Nephron (organoid): ENCODE results near the gene OR2L2.

Experiments used
- H3K27ac Mint-ChIP-seq, 3 experiments: 2 replicates each; pipeline ENCODE4 v1.8.0; 2020; ENCODE audit warnings: mixed read lengths in 3 of 3, mild to moderate bottlenecking in 2 of 3, moderate library complexity in 1 of 3
- H3K27me3 Mint-ChIP-seq: 2 replicates; pipeline ENCODE4 v1.8.0; 2021; ENCODE audit warnings: low read depth, mild to moderate bottlenecking, moderate library complexity, mixed read lengths
- H3K36me3 Mint-ChIP-seq: 2 replicates; pipeline ENCODE4 v1.8.0; 2020; ENCODE audit warnings: low read depth, mixed read lengths
- H3K4me1 Mint-ChIP-seq: 2 replicates; pipeline ENCODE4 v1.8.0; 2020; ENCODE audit warnings: mixed read lengths
- H3K4me3 Mint-ChIP-seq, 3 experiments: 2 replicates each; pipeline ENCODE4 v1.8.0; 2020; ENCODE audit warnings: mild to moderate bottlenecking in 3 of 3, mixed read lengths in 3 of 3, moderate library complexity in 2 of 3
- H3K9me3 Mint-ChIP-seq: 2 replicates; pipeline ENCODE4 v1.8.0; 2020; ENCODE audit warnings: mixed read lengths
- TF ChIP-seq, protein P1 (sequence below), 3 experiments: fragments of 200-600 bp; sonication (generic); IDR thresholded peaks; one replicate each; pipeline ENCODE4 v1.5.0; 2021; ENCODE audit warnings: antibody characterized with exemption in 3 of 3; ENCODE audit not compliant: unreplicated experiment in 3 of 3

OR2L2 gene

DNA sequence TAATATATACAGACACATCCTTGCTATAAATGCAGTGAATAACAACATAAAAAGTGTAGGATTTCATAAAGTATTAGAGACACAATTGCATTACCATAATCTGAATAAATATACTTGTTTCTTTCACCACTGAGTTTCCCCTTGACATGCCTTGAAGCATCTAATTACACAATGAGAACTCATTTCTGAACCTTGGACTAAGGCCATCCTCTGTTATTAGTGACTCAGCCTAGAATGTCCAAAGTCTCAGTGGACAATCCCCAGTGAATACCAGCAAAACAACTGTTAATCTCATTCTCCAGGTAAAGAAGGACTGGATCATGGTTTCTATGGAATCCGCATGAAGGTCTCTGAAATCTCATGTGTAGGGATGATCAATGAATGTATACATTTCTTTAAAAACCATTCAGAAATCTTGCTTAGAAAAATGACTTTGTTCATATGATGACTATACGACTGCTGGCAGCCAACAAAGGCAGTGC, 16.6 kb upstream of the OR2L2 start, which contains the start of gene OR2L5:
OR2L5 (plus strand) TSS at position 432 of the 482 bp plus-strand sequence. CDS start 8,288 bp downstream, outside the sequence.
- no peak within 1 kb of the TSS for H3K4me3 Mint-ChIP-seq
- no peaks in the 10 kb centered on the region for H3K27me3 Mint-ChIP-seq
- H3K4me1 Mint-ChIP-seq = no peaks in the 10 kb centered on the region
- H3K27ac Mint-ChIP-seq = no peak within 1 kb of the TSS
- peaks cover 49% of the 10 kb centered on the region for H3K9me3 Mint-ChIP-seq
- no peaks in the 10 kb centered on the region for H3K36me3 Mint-ChIP-seq
- TF ChIP-seq, protein P1, sequence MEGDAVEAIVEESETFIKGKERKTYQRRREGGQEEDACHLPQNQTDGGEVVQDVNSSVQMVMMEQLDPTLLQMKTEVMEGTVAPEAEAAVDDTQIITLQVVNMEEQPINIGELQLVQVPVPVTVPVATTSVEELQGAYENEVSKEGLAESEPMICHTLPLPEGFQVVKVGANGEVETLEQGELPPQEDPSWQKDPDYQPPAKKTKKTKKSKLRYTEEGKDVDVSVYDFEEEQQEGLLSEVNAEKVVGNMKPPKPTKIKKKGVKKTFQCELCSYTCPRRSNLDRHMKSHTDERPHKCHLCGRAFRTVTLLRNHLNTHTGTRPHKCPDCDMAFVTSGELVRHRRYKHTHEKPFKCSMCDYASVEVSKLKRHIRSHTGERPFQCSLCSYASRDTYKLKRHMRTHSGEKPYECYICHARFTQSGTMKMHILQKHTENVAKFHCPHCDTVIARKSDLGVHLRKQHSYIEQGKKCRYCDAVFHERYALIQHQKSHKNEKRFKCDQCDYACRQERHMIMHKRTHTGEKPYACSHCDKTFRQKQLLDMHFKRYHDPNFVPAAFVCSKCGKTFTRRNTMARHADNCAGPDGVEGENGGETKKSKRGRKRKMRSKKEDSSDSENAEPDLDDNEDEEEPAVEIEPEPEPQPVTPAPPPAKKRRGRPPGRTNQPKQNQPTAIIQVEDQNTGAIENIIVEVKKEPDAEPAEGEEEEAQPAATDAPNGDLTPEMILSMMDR (IDR thresholded peaks at IDR 0.05; ENCODE audit: unreplicated experiment in 3 of 3) = no peak

DNA sequence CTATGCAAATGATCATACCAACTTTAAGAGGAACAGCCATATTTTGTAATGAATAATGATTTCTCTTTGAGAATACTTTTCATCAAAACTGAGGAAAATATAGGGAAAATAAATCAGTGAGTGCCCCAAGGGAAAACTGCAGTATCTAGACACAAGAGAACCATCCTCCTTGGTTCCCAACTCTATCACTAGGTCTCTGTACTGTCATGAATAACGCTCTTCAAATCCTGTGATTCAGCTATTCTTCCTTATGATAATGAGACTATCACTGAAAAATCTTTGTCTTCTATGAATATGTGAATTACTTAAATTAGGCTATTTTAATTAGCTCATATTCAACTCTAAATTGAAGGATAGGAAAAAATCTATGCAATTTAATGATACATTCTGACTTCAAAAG, 14.1 kb upstream of the OR2L2 start:
- H3K4me3 Mint-ChIP-seq = no peak overlapping the region
- TF ChIP-seq, protein P1 (IDR thresholded peaks at IDR 0.05; ENCODE audit: unreplicated experiment in 3 of 3) = no peak
- H3K9me3 Mint-ChIP-seq = peaks cover 43% of the 10 kb centered on the region
- no peaks in the 10 kb centered on the region for H3K4me1 Mint-ChIP-seq
- H3K36me3 Mint-ChIP-seq = no peaks in the 10 kb centered on the region
- no peaks in the 10 kb centered on the region for H3K27me3 Mint-ChIP-seq
- H3K27ac Mint-ChIP-seq = no peak overlapping the region

DNA sequence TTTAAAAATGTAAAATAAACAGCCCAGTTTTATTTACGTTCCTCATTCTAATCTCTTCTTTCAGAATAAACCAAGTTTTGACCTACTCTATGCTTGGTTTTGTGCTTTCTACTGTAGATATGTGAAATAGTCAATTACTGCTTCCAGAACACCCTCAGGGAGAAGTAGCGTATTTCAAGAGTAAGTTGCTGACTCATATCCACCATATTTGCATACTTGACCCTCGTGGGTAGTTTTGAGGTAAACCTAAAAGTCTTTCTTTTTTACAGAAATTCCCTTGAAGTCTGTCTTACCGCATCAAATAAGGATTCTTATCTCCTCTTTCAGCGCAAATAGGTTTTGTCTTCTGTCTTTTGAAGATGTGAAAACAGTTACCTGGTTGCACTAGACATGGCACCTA, 15.3 kb downstream of the OR2L2 start:
- Mint-ChIP-seq H3K36me3 (no peaks in the 10 kb centered on the region), H3K27me3 (no peaks in the 10 kb centered on the region), H3K9me3 (peaks cover 44% of the 10 kb centered on the region), H3K27ac (no peak overlapping the region), H3K4me3 (no peak overlapping the region), H3K4me1 (no peaks in the 10 kb centered on the region)
- TF ChIP-seq, protein P1 (IDR thresholded peaks at IDR 0.05; ENCODE audit: unreplicated experiment in 3 of 3) = no peak

DNA sequence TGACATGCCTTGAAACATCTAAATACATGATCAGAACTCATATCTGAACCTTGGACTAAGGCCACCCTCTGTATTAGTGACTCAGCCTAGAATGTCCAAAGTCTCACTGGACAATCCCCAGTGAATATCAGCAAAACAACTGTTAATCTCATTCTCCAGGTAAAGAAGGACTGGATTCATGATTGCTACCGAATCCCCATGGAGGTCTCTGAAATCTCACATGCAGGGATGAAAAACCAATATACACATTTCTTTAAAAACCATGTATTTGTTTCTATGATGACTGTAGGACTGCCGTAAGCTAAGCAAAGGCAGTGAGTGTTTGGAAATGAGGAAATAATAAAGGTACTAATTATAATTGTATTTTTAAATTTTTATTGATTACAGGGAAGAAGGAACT, 16.7 kb downstream of the OR2L2 start, which contains the start of gene OR2L3:
OR2L3 (plus strand) TSS at position 301 of the 400 bp plus-strand sequence. CDS start 13,846 bp downstream, outside the sequence.
- H3K27ac Mint-ChIP-seq = no peak within 1 kb of the TSS
- TF ChIP-seq, protein P1 (IDR thresholded peaks at IDR 0.05; ENCODE audit: unreplicated experiment in 3 of 3) = no peak
- no peaks in the 10 kb centered on the region for H3K27me3 Mint-ChIP-seq
- peaks cover 42% of the 10 kb centered on the region for H3K9me3 Mint-ChIP-seq
- no peak within 1 kb of the TSS for H3K4me3 Mint-ChIP-seq
- H3K36me3 Mint-ChIP-seq = peaks cover 3% of the 10 kb centered on the region
- no peaks in the 10 kb centered on the region for H3K4me1 Mint-ChIP-seq

DNA sequence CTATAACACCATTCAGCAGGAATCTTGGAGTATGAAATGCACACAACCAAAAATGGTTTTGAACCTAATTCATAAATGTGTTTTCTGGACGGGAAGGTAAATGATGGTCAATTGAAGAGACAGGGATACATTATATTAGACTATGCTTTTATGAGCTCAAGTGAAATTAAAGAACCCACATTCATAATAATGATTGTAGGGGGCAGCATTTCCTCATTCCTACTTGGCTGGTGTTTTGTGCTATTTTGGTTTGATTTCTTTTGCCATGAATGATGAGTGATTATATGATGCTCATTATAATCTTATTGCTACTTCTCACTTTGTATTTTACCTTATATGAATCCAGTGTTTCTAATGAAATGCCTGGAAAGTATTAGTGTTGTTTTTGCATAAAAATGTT, 17.1 kb downstream of the OR2L2 start:
- TF ChIP-seq, protein P1 (IDR thresholded peaks at IDR 0.05; ENCODE audit: unreplicated experiment in 3 of 3) = no peak
- Mint-ChIP-seq H3K27me3 (no peaks in the 10 kb centered on the region), H3K36me3 (peaks cover 3% of the 10 kb centered on the region), H3K4me3 (no peak overlapping the region), H3K9me3 (peaks cover 42% of the 10 kb centered on the region), H3K4me1 (no peaks in the 10 kb centered on the region), H3K27ac (no peak overlapping the region)

DNA sequence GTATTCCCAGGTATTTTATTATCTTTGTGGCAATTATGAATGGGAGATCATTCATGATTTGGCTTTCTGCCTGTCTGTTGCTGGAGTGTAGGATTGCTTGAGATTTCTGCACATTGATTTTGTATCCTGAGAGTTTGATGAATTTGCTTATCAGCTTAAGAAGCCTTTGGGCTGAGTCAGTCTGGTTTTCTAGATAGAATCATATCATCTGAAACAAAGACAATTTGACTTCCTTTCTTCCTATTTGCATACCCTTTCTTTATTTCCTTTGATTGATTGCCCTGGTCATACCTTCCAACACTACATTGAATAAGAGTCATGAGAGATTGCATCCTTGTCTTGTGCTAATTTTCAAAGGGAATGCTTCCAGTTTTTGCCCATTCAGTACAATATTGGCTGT, 24.8 kb downstream of the OR2L2 start:
- Mint-ChIP-seq H3K36me3 (peaks cover 3% of the 10 kb centered on the region), H3K9me3 (peaks cover 44% of the 10 kb centered on the region), H3K4me3 (no peak overlapping the region), H3K4me1 (no peaks in the 10 kb centered on the region), H3K27ac (no peak overlapping the region), H3K27me3 (no peaks in the 10 kb centered on the region)
- TF ChIP-seq, protein P1 (IDR thresholded peaks at IDR 0.05; ENCODE audit: unreplicated experiment in 3 of 3) = no peak
